Left renal cortex interstitium (tissue), 4 donors: Measurements from ENCODE around the gene KCNH2. TPM values are rescaled to one million over a fixed set of nuclear protein-coding genes. Genes with fewer than 3 reads are reported as not detected.

ENCODE experiments used
- DNase-seq, 4 donors: peaks; one replicate each; pipeline ENCODE4 v3.0.0-alpha.2; 2013; ENCODE audit warnings: low read depth in 4 of 4, low spot score in 2 of 4, missing footprints in 1 of 4
- polyA plus RNA-seq, 4 donors: library from polyadenylated mRNA; unstranded; fragments of 120-200 nt; gene quantifications; one replicate each; pipeline ENCODE4 v1.2.1, GENCODE V29; 2013; ENCODE audit not compliant: insufficient read length in 4 of 4

The KCNH2 gene
- polyA plus RNA-seq, 4 donors = 15.4 to 23.2 (median 20.1) TPM

GRCh38 chr7:150939466-150939865, 38.7 kb downstream of the KCNH2 start:
- DNase-seq = no peak

GRCh38 chr7:150939052-150939451, 39.1 kb downstream of the KCNH2 start:
- DNase-seq = no peak

- no peak for DNase-seq
Observed at GRCh38 chr7:150938566-150938965, 39.6 kb downstream of the KCNH2 start.

GRCh38 chr7:150937848-150938561, 40.1 kb downstream of the KCNH2 start:
- no peak for DNase-seq

GRCh38 chr7:150936018-150936417, 42.1 kb downstream of the KCNH2 start:
- DNase-seq = no peak

GRCh38 chr7:150935149-150935548, 43.0 kb downstream of the KCNH2 start:
- DNase-seq = no peak

GRCh38 chr7:150934045-150934766, 43.9 kb downstream of the KCNH2 start:
- DNase-seq = no peak

- no peak for DNase-seq
Observed at GRCh38 chr7:150931199-150931869, 46.8 kb downstream of the KCNH2 start.

- DNase-seq = no peak
Observed at GRCh38 chr7:150928541-150928940, 49.6 kb downstream of the KCNH2 start.

- no peak for DNase-seq
Observed at GRCh38 chr7:150927956-150928344, 50.2 kb downstream of the KCNH2 start.

- no peak for DNase-seq
Observed at GRCh38 chr7:150927157-150927955, 50.8 kb downstream of the KCNH2 start.

GRCh38 chr7:150926066-150926465, 52.1 kb downstream of the KCNH2 start:
- no peak for DNase-seq

GRCh38 chr7:150924369-150924781, 53.7 kb downstream of the KCNH2 start:
- no peak for DNase-seq

GRCh38 chr7:150923802-150924201, 54.3 kb downstream of the KCNH2 start:
- no peak for DNase-seq

- DNase-seq = no peak
Observed at GRCh38 chr7:150923196-150923595, 54.9 kb downstream of the KCNH2 start.

GRCh38 chr7:150919160-150919559, 59.0 kb downstream of the KCNH2 start:
- no peak for DNase-seq

GRCh38 chr7:150918378-150918777, 59.7 kb downstream of the KCNH2 start:
- DNase-seq = no peak

GRCh38 chr7:150917969-150918368, 60.2 kb downstream of the KCNH2 start:
- DNase-seq = no peak

GRCh38 chr7:150916670-150917069, 61.5 kb downstream of the KCNH2 start:
- no peak for DNase-seq

GRCh38 chr7:150914966-150915365, 63.2 kb downstream of the KCNH2 start:
- DNase-seq = no peak

GRCh38 chr7:150914196-150914595, 63.9 kb downstream of the KCNH2 start:
- no peak for DNase-seq
